ENCODE results near the gene HOXD3. TPM values are rescaled to one million over a fixed set of nuclear protein-coding genes. Genes with fewer than 3 reads are reported as not detected.

HOXD3 gene
- 1 to 10 TPM; 3.8 to 9.5 TPM for total RNA-seq
- long read RNA-seq, partial matches to known transcripts = 0 of 1 reads
- long read RNA-seq, other reads (novel, unspliced or antisense) = 1 of 1 reads

- intact Hi-C loops (cut with DNase I, micrococcal nuclease) = no loop called here
- peak; percentile 9 for ATAC-seq
These were observed at the start of gene HOXD3 for GRCh38 chr2:176156807-176157498. TSS of gene HOXD3 (plus strand) at chr2:176157307. CDS start at chr2:176169115, 11,808 bp downstream.

GRCh38 chr2:176107731-176108181, 49.4 kb upstream of the HOXD3 start:
- ATAC-seq (no peak), DNase-seq (peak in 1 of 2 donors; percentile 28)
- intact Hi-C loops (cut with DNase I, micrococcal nuclease) = no loop called here

More at GRCh38 chr2:176156807-176157498, at the start of gene HOXD3:
- no peak for DNase-seq

- ATAC-seq = no peak
- intact Hi-C loops (cut with DNase I, micrococcal nuclease) = no loop called here
- DNase-seq = peak in 1 of 2 donors; percentile 4
These were observed 47.8 kb upstream of the HOXD3 start for GRCh38 chr2:176109192-176109901.

GRCh38 chr2:176109946-176110345, 47.2 kb upstream of the HOXD3 start:
- intact Hi-C loops (cut with DNase I, micrococcal nuclease) = no loop called here
- DNase-seq (no peak), ATAC-seq (no peak)

- DNase-seq (no peak), ATAC-seq (no peak)
- intact Hi-C loops (cut with DNase I, micrococcal nuclease) = no loop called here
These were observed 46.4 kb upstream of the HOXD3 start for GRCh38 chr2:176110415-176111308.

- ATAC-seq (peak; percentile 29), DNase-seq (peak in 1 of 2 donors; percentile 81)
- intact Hi-C loops (cut with DNase I, micrococcal nuclease) = no loop called here
These were observed 45.8 kb upstream of the HOXD3 start for GRCh38 chr2:176111309-176111663.

- ATAC-seq = no peak
- DNase-seq = no peak
- intact Hi-C loops (cut with DNase I, micrococcal nuclease) = no loop called here
These were observed 45.2 kb upstream of the HOXD3 start for GRCh38 chr2:176111846-176112374.

GRCh38 chr2:176112375-176113302, 44.5 kb upstream of the HOXD3 start:
- ATAC-seq (no peak), DNase-seq (no peak)
- intact Hi-C loops (cut with DNase I, micrococcal nuclease) = no loop called here

GRCh38 chr2:176114120-176114929, 42.8 kb upstream of the HOXD3 start:
- ATAC-seq (no peak), DNase-seq (no peak)
- intact Hi-C loops (cut with DNase I, micrococcal nuclease) = no loop called here

- no peak for ATAC-seq
- intact Hi-C loops (cut with DNase I, micrococcal nuclease) = no loop called here
- DNase-seq = no peak
These were observed 42.0 kb upstream of the HOXD3 start for GRCh38 chr2:176114930-176115625.

GRCh38 chr2:176115883-176116813, 41.0 kb upstream of the HOXD3 start, which contains the start of gene HOXD10:
TSS of gene HOXD10 (plus strand) at chr2:176116778. CDS start at chr2:176116834, 56 bp downstream.
- peak in 1 of 2 donors; percentile 78 for DNase-seq
- intact Hi-C loops (cut with DNase I, micrococcal nuclease) = no loop called here
- ATAC-seq = peak; percentile 75

GRCh38 chr2:176117162-176117822, 39.8 kb upstream of the HOXD3 start:
- ATAC-seq = no peak
- no peak for DNase-seq

GRCh38 chr2:176117823-176118371, 39.2 kb upstream of the HOXD3 start:
- DNase-seq (no peak), ATAC-seq (no peak)
- intact Hi-C loops (cut with DNase I, micrococcal nuclease) = no loop called here

More at GRCh38 chr2:176117162-176117822, 39.8 kb upstream of the HOXD3 start:
- intact Hi-C loops (cut with DNase I, micrococcal nuclease) = no loop called here

GRCh38 chr2:176118601-176119339, 38.3 kb upstream of the HOXD3 start:
- intact Hi-C loops (cut with DNase I, micrococcal nuclease) = no loop called here
- DNase-seq (peak in 1 of 2 donors; percentile 88), ATAC-seq (no peak)

Data from left colon (tissue), 2 donors.